Psoas muscle (tissue), 8 donors: ENCODE results near the gene CARD8. TPM values are rescaled to one million over a fixed set of nuclear protein-coding genes. Genes with fewer than 3 reads are reported as not detected.

Experiments
- ATAC-seq, 4 donors: fragments of 200-7000 bp; cut with Tn5 transposase; one replicate each; pipeline ENCODE4 v1.9.1; 2020; ENCODE audit warnings: moderate library complexity in 3 of 4, mild to moderate bottlenecking in 2 of 4
- DNase-seq, 2 donors: peaks; one replicate each; pipeline ENCODE4 v3.0.0-alpha.2; 2020
- H3K27ac ChIP-seq: fragments of 200-600 bp; one replicate; pipeline ENCODE4 v1.8.0; 2022
- H3K27me3 ChIP-seq, 3 donors: fragments of 200-600 bp in 1 of 3; one replicate each; pipeline versions ENCODE4 v1.6.1 to v1.8.0; 2013 to 2022; ENCODE audit warnings: low read length in 2 of 3, mild to moderate bottlenecking in 2 of 3, moderate library complexity in 1 of 3; ENCODE audit not compliant: insufficient read depth in 3 of 3
- H3K36me3 ChIP-seq, 2 donors: fragments of 200-600 bp in 1 of 2; one replicate each; pipeline versions ENCODE4 v1.6.1 to v1.8.0; 2013 to 2022; ENCODE audit warnings: low read depth in 1 of 2, mild to moderate bottlenecking in 1 of 2, moderate library complexity in 1 of 2; ENCODE audit not compliant: insufficient read depth in 1 of 2
- H3K4me1 ChIP-seq: fragments of 200-600 bp; one replicate; pipeline ENCODE4 v1.8.0; 2022
- H3K4me3 ChIP-seq: fragments of 200-600 bp; one replicate; pipeline ENCODE4 v1.8.0; 2022; ENCODE audit warnings: mild to moderate bottlenecking
- H3K9me3 ChIP-seq: fragments of 200-600 bp; one replicate; pipeline ENCODE4 v1.8.0; 2022
- CTCF ChIP-seq: fragments of 200-600 bp; IDR thresholded peaks from one replicate; pipeline ENCODE4 v1.8.0; 2022; ENCODE audit warnings: antibody characterized with exemption
- WGBS, 3 donors: extraction: QIAGEN DNeasy Blood & Tissue Kit; methylation state at CpG; one replicate each; pipeline versions ENCODE4 v1.1.6 to v1.1.7; 2013; 5-methylcytosine and 5-hydroxymethylcytosine counted together
- intact Hi-C, 2 donors: fragments of 100-400 bp; cut with DNase I; formaldehyde crosslinking; loops; one replicate each; pipeline versions ENCODE4 v1.11.0 to v1.14.2; 2022
- polyA plus RNA-seq, 3 donors: library from polyadenylated mRNA; stranded (reverse); fragments of 200-250 nt; gene quantifications; one replicate each; pipeline ENCODE4 v1.2.3, GENCODE V29; 2013
- total RNA-seq, 4 donors: library from RNA; stranded (reverse); fragmentation: NEBNext Ultra II Directional in 2 of 4; extraction: Animal tissue kit (Norgen Biotek cat#: 25700) in 2 of 4; gene quantifications; one replicate each; pipeline versions ENCODE4 v1.2.1 to v1.2.4, GENCODE V29; 2021 to 2023
- donor health status: healthy with polysubstance abuse.
- donor health status: DM: no; HTN: no; CAD: no; lungs with moderate emphysema.
- donor health status: Bipolar disorder and iron deficiency.
- donor health status: healthy.
- donor health status: DM: yes; HTN: yes; CAD: no.
- donor health status: DM: no; HTN: no; CAD: no.
- donor health status: DM: no; HTN: no; CAD: no.
- donor health status: DM: yes; HTN: yes; CAD: no.

The CARD8 gene
- total and polyA plus RNA-seq, 7 donors, result 15.7 to 36.2 (median 26.0) TPM

DNA sequence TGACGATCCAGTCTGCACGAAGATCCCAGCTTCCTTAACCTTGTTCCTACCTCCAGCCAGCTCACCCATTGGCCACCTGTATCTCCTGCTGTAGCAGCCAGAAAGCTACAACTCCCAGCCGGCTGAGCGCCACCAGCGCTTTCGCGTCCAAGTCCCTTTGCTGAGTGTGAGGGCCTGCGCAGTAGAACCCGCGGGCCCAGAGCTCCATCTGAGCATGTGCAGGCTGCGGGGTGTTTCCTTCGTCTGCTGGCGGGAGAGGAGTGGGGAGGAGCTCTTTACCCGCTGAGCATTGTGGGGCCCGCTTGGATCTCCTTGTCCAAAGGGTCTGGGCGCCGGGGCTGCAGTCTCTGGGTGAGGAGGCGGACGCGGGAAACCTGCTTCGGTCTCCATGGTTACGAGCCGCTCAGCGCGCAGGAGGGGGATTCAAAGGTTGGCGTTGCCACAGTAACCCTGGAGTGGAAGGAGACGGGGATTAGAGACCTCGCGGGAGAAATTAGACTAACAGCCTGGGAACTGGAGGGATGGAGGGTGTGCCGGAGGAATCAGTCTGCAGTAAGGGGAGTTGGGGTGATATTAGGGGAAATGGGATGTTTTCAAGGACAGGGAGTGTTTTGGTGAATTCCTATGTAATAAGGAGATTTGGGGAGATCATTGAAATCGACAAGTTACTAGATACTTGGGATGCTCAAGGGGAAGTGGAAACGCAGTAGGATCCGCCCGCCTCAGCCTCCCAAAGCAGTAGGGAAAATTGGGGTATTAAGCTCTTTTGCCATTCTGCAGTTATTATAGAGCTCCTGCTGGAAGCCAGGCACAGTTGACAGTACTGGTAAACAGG, 51.7 kb downstream of the CARD8 start:
- 0% methylated on average over 34 of the region's 34 CpGs for WGBS, 3 donors
- H3K9me3 ChIP-seq, result no peaks in the 10 kb centered on the region
- H3K27ac ChIP-seq, result peak overlapping the region; percentile 67
- H3K36me3 ChIP-seq, result no peaks in the 10 kb centered on the region
- peak; percentile 93 to 96 for DNase-seq
- peak overlapping the region; percentile 89 for H3K4me3 ChIP-seq
- intact Hi-C loops, result no loop called here
- no peak for TF ChIP-seq CTCF
- H3K27me3 ChIP-seq, result no peaks in the 10 kb centered on the region
- H3K4me1 ChIP-seq, result peaks cover 8% of the 10 kb centered on the region
- peak; percentile 99 to 100 (median 100) for ATAC-seq

DNA sequence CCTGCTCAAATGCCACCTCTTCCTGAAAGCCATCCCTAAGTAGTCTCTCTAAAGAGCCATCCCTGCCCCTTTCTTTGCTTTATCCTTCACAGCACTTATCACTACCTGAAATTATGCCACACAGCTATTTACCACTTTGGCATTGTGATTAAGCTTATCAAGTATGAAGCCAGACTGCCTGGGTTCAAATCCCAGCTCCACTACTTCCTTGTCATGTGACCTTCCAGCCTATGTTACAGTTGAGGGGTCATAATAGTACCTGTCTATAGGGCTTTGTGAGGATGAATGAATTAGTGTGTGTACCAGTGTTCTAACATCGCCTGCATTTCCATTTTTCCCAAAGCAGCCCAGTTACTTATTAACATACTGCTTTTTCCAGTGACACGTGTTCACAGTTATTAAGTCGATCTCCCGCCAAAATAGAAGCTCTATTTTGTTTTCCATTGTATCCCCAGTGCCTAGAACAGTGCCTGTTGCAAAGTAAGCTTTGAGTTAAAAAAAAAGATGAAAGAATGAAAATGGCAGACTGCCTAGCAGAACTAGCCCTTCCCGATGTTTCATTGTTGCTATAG, 52.4 kb downstream of the CARD8 start:
- WGBS, 3 donors, result 17 to 22% (median 19%) methylated on average over 5 of the region's 5 CpGs
- peak overlapping the region; percentile 89 for H3K4me3 ChIP-seq
- ATAC-seq (no peak), DNase-seq (no peak)
- intact Hi-C loops, result no loop called here
- H3K36me3 ChIP-seq, result no peaks in the 10 kb centered on the region
- no peaks in the 10 kb centered on the region for H3K9me3 ChIP-seq
- peak overlapping the region; percentile 67 for H3K27ac ChIP-seq
- H3K27me3 ChIP-seq, result no peaks in the 10 kb centered on the region
- peaks cover 8% of the 10 kb centered on the region for H3K4me1 ChIP-seq
- TF ChIP-seq CTCF, result no peak

GRCh38 chr19:48196933-48197665, 58.6 kb downstream of the CARD8 start:
- intact Hi-C loops, result no loop called here
- 37 to 46% (median 42%) methylated on average over 13 of the region's 13 CpGs for WGBS, 3 donors
- ATAC-seq, result no peak
- H3K27ac ChIP-seq, result no peak overlapping the region
- H3K27me3 ChIP-seq, result peaks cover 0 to 2% (median 0%) of the 10 kb centered on the region in 3 donors
- H3K4me3 ChIP-seq, result no peak overlapping the region
- no peak for TF ChIP-seq CTCF
- DNase-seq, result no peak
- no peaks in the 10 kb centered on the region for H3K4me1 ChIP-seq
- no peaks in the 10 kb centered on the region for H3K9me3 ChIP-seq
- H3K36me3 ChIP-seq, result no peaks in the 10 kb centered on the region

DNA sequence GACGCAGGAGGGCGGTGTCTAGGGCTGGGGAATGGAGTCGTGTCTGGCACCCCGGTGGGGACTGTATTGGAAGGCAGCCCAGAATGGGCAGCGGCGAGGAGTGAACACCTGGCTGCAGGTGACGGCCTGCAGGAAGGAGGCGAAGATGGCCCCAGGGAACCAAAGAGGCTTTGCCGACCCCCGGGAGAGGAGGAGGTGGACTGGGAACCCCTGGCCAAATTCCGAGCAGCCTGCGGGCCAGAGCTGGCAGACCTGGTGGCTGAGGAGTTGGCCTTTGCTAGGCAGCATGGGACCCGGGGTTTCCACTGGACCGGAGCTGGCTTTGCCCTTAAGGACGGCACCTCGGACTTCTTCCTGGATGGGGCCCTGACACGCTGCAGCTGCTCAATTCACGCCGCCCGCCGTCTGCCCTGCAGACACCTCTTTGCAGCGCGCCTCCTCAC, 59.4 kb downstream of the CARD8 start:
- WGBS, 3 donors, result 52 to 56% (median 53%) methylated on average over 21 to 23 of the region's 23 CpGs
- H3K4me3 ChIP-seq, result no peak overlapping the region
- no peak overlapping the region for H3K27ac ChIP-seq
- no peaks in the 10 kb centered on the region for H3K4me1 ChIP-seq
- H3K9me3 ChIP-seq, result no peaks in the 10 kb centered on the region
- no peaks in the 10 kb centered on the region for H3K36me3 ChIP-seq
- DNase-seq (no peak), ATAC-seq (no peak)
- peaks cover 0 to 2% (median 0%) of the 10 kb centered on the region in 3 donors for H3K27me3 ChIP-seq
- intact Hi-C loops, result no loop called here
- TF ChIP-seq CTCF, result no peak
